Osteocyte (in vitro differentiated cells): ENCODE results near the gene SEC14L2. TPM values are rescaled to one million over a fixed set of nuclear protein-coding genes. Genes with fewer than 3 reads are reported as not detected.

ENCODE experiments used
- DNase-seq: peaks from one replicate; pipeline ENCODE4 v3.0.0; 2021; ENCODE audit warnings: mixed read lengths; ENCODE audit not compliant: unreplicated experiment; ENCODE audit errors: extremely low spot score
- H3K27ac Mint-ChIP-seq: one replicate; pipeline ENCODE4 v1.8.0; 2021; ENCODE audit warnings: mild to moderate bottlenecking, mixed read lengths; ENCODE audit not compliant: unreplicated experiment
- H3K27me3 Mint-ChIP-seq: one replicate; pipeline ENCODE4 v1.8.0; 2021; ENCODE audit warnings: mixed read lengths; ENCODE audit not compliant: unreplicated experiment
- H3K36me3 Mint-ChIP-seq: one replicate; pipeline ENCODE4 v1.8.0; 2021; ENCODE audit warnings: mixed read lengths; ENCODE audit not compliant: unreplicated experiment
- H3K4me1 Mint-ChIP-seq: one replicate; pipeline ENCODE4 v1.8.0; 2021; ENCODE audit warnings: mixed read lengths; ENCODE audit not compliant: unreplicated experiment
- H3K4me3 Mint-ChIP-seq: one replicate; pipeline ENCODE4 v1.8.0; 2021; ENCODE audit warnings: mild to moderate bottlenecking, moderate library complexity, mixed read lengths; ENCODE audit not compliant: unreplicated experiment
- H3K9me3 Mint-ChIP-seq: one replicate; pipeline ENCODE4 v1.8.0; 2021; ENCODE audit warnings: mixed read lengths; ENCODE audit not compliant: unreplicated experiment
- CTCF ChIP-seq: fragments of 200-600 bp; sonication (generic); IDR thresholded peaks from 2 replicates; pipeline ENCODE4 v1.5.0; 2021; ENCODE audit warnings: antibody characterized with exemption, mild to moderate bottlenecking, moderate library complexity
- long read RNA-seq: library from polyadenylated mRNA; unstranded; transcript quantifications from one replicate; pipeline ENCODE4 v2.0.0, GENCODE V29; 2021
- total RNA-seq: library from RNA; stranded (reverse); gene quantifications from 2 replicates; pipeline ENCODE4 v1.2.1, GENCODE V29; 2021

Gene SEC14L2
- total RNA-seq: 14.9 and 19.0 TPM in 2 replicates
- long read RNA-seq, full-length matches to known transcripts: 12 of 18 reads
- long read RNA-seq, partial matches to known transcripts: 3 of 18 reads
- long read RNA-seq, other reads (novel, unspliced or antisense): 3 of 18 reads

GRCh38 chr22:30396871-30397655 is at the start of gene SEC14L2:
TSS of gene SEC14L2 (plus strand) at chr22:30397018. CDS start at chr22:30397117, 99 bp downstream.
- peaks cover 31% of the 10 kb centered on the region for H3K4me1 Mint-ChIP-seq
- H3K27me3 Mint-ChIP-seq: no peaks in the 10 kb centered on the region
- TF ChIP-seq CTCF: no peak
- H3K4me3 Mint-ChIP-seq: peak within 1 kb of the TSS; percentile 93
- no peak for DNase-seq
- H3K36me3 Mint-ChIP-seq: peaks cover 4% of the 10 kb centered on the region
- peak within 1 kb of the TSS; percentile 77 for H3K27ac Mint-ChIP-seq
- no peaks in the 10 kb centered on the region for H3K9me3 Mint-ChIP-seq

- no peak overlapping the region for H3K4me3 Mint-ChIP-seq
- no peak for DNase-seq
- no peak for TF ChIP-seq CTCF
- no peaks in the 10 kb centered on the region for H3K4me1 Mint-ChIP-seq
- H3K36me3 Mint-ChIP-seq: peaks cover 43% of the 10 kb centered on the region
- H3K27me3 Mint-ChIP-seq: no peaks in the 10 kb centered on the region
- no peaks in the 10 kb centered on the region for H3K9me3 Mint-ChIP-seq
- no peak overlapping the region for H3K27ac Mint-ChIP-seq
Observed at GRCh38 chr22:30347255-30347892, 49.4 kb upstream of the SEC14L2 start.

GRCh38 chr22:30348404-30348803 is 48.4 kb upstream of the SEC14L2 start:
- no peaks in the 10 kb centered on the region for H3K27me3 Mint-ChIP-seq
- H3K27ac Mint-ChIP-seq: no peak overlapping the region
- no peak for DNase-seq
- no peaks in the 10 kb centered on the region for H3K9me3 Mint-ChIP-seq
- no peak overlapping the region for H3K4me3 Mint-ChIP-seq
- H3K36me3 Mint-ChIP-seq: peaks cover 43% of the 10 kb centered on the region
- H3K4me1 Mint-ChIP-seq: no peaks in the 10 kb centered on the region
- no peak for TF ChIP-seq CTCF

GRCh38 chr22:30348809-30349208 is 48.0 kb upstream of the SEC14L2 start:
- H3K36me3 Mint-ChIP-seq: peaks cover 42% of the 10 kb centered on the region
- no peaks in the 10 kb centered on the region for H3K4me1 Mint-ChIP-seq
- no peak for DNase-seq
- TF ChIP-seq CTCF: no peak
- H3K27ac Mint-ChIP-seq: no peak overlapping the region
- no peaks in the 10 kb centered on the region for H3K27me3 Mint-ChIP-seq
- H3K9me3 Mint-ChIP-seq: no peaks in the 10 kb centered on the region
- H3K4me3 Mint-ChIP-seq: no peak overlapping the region

DNA sequence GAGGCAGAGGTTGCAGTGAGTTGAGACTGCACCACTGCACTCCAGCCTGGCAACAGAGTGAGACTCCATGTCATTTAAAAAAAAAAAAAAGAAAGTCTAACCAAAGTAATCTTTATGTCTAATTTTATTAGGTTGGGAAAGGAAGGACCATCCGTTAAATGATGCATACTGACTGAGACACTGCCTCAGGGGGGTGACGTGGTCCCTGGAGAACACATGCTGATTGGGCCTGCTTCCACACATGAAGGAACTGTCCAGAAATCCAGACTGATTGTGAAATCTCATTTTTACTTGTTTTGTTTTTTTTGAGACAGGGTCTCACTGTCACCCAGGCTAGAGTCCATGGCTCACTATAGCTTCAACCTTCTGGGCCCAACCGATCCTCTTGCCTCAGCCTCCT is 45.6 kb upstream of the SEC14L2 start:
- Mint-ChIP-seq H3K36me3 (peaks cover 33% of the 10 kb centered on the region), H3K9me3 (no peaks in the 10 kb centered on the region), H3K27me3 (no peaks in the 10 kb centered on the region), H3K27ac (no peak overlapping the region), H3K4me3 (no peak overlapping the region), H3K4me1 (peaks cover 19% of the 10 kb centered on the region)
- no peak for TF ChIP-seq CTCF
- DNase-seq: no peak
